Measurements from ENCODE around the gene NCKAP5.
"Not testable (repeated sequence)": the region's sequence is repeated elsewhere in the genome, so short reads cannot be mapped to it uniquely, and the experiment has no call there.

NCKAP5 gene

GRCh38 chr2:132877923-132878322 lies 690.3 kb downstream of the NCKAP5 start:
- no peak for DNase-seq (ENCODE audit: low read depth)

GRCh38 chr2:132876745-132877391 lies 691.4 kb downstream of the NCKAP5 start:
- no peak for DNase-seq (ENCODE audit: low read depth)

GRCh38 chr2:132875193-132875592 lies 693.1 kb downstream of the NCKAP5 start:
- no peak for DNase-seq (ENCODE audit: low read depth)

GRCh38 chr2:132873738-132874137 lies 694.5 kb downstream of the NCKAP5 start:
- DNase-seq (ENCODE audit: low read depth) = no peak

- no peak for DNase-seq (ENCODE audit: low read depth)
Observed at GRCh38 chr2:132871831-132872230, 696.4 kb downstream of the NCKAP5 start.

GRCh38 chr2:132863961-132864360 lies 704.3 kb downstream of the NCKAP5 start:
- DNase-seq (ENCODE audit: low read depth) = no peak

GRCh38 chr2:132860220-132860619 lies 708.0 kb downstream of the NCKAP5 start:
- no peak for DNase-seq (ENCODE audit: low read depth)

- no peak for DNase-seq (ENCODE audit: low read depth)
Observed at GRCh38 chr2:132859590-132859989, 708.7 kb downstream of the NCKAP5 start.

GRCh38 chr2:132857319-132857718 lies 710.9 kb downstream of the NCKAP5 start:
- no peak for DNase-seq (ENCODE audit: low read depth)

GRCh38 chr2:132850688-132851087 lies 717.6 kb downstream of the NCKAP5 start:
- DNase-seq (ENCODE audit: low read depth) = no peak

GRCh38 chr2:132849118-132849517 lies 719.1 kb downstream of the NCKAP5 start:
- DNase-seq (ENCODE audit: low read depth) = no peak

- no peak for DNase-seq (ENCODE audit: low read depth)
Observed at GRCh38 chr2:132845339-132845738, 722.9 kb downstream of the NCKAP5 start.

- no peak for DNase-seq (ENCODE audit: low read depth)
Observed at GRCh38 chr2:132844585-132844984, 723.7 kb downstream of the NCKAP5 start.

- no peak for DNase-seq (ENCODE audit: low read depth)
Observed at GRCh38 chr2:132837769-132838168, 730.5 kb downstream of the NCKAP5 start.

GRCh38 chr2:132830321-132830827 lies 737.9 kb downstream of the NCKAP5 start:
- DNase-seq (ENCODE audit: low read depth) = no peak

- DNase-seq (ENCODE audit: low read depth) = no peak
Observed at GRCh38 chr2:132825601-132826000, 742.7 kb downstream of the NCKAP5 start.

GRCh38 chr2:132824716-132825115 lies 743.5 kb downstream of the NCKAP5 start:
- DNase-seq (ENCODE audit: low read depth) = no peak

GRCh38 chr2:132816234-132816633 lies 752.0 kb downstream of the NCKAP5 start:
- DNase-seq (ENCODE audit: low read depth) = no peak

GRCh38 chr2:132815516-132815915 lies 752.7 kb downstream of the NCKAP5 start:
- no peak for DNase-seq (ENCODE audit: low read depth)

GRCh38 chr2:132814651-132815050 lies 753.6 kb downstream of the NCKAP5 start:
- no peak for DNase-seq (ENCODE audit: low read depth)

- DNase-seq (ENCODE audit: low read depth) = no peak
Observed at GRCh38 chr2:132813422-132813821, 754.8 kb downstream of the NCKAP5 start.

- no peak for DNase-seq (ENCODE audit: low read depth)
Observed at GRCh38 chr2:132811148-132811915, 756.9 kb downstream of the NCKAP5 start.

GRCh38 chr2:132809962-132810361 lies 758.3 kb downstream of the NCKAP5 start:
- not testable (repeated sequence) for DNase-seq (ENCODE audit: low read depth)
